Activated CD4-positive, alpha-beta T cell treated with anti-CD3 and anti-CD28 coated beads, Interleukin-2, Interleukin-6, amounts not matched to agents 100 ng/mL and 50 ng/mL, durations not matched to agents 16 hours and 8 hours (primary cell): Measurements from ENCODE around the gene OSBPL8.

ENCODE experiments used
- DNase-seq: peaks from one replicate; pipeline ENCODE4 v3.0.0-alpha.2; 2020

The OSBPL8 gene

DNA sequence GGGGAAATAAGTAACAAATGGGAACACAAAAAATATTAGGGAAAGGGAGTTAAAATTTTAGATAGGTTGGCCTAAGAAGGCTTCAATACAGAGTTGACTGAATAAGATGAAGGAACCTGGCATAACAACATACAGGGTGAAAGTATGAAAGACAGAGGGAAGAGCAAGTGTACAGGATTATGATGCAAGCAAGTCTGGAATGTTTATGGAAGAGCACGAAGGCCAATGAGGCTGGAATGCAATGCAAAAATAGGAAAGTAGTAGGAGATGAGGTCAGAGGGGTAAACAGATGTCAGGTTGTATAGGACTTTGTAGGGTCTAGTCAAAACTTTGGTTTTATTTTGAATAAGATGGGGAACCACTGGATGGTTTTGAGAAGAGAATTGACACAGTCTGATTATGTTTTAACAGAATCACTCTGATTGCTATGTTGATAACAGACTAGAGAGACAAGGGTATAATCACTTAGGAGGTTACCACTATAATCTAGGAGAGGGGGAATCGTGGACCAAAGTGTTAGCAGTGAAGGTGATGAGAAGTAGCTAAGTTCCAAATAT lies 96.8 kb downstream of the OSBPL8 start:
- DNase-seq: peak; percentile 19

DNA sequence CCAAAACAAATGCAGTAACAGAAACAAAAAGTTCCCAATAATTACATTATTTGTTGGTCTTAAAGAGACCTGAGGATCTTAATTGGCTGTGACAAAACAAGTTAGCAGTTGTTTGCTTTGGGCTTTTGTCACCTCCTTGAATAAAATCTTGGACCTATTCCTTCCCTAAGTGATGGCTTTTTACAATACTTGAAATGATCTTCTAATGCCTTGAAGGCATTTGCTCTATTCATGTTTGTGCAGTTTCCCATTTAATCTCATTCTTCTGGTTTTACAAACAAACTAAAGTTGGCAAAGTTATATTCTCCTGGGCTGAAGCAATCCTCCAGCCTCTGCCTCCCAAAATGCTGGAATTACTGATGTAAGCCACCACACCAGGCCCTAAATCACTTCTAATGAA lies 98.8 kb downstream of the OSBPL8 start:
- no peak for DNase-seq

DNA sequence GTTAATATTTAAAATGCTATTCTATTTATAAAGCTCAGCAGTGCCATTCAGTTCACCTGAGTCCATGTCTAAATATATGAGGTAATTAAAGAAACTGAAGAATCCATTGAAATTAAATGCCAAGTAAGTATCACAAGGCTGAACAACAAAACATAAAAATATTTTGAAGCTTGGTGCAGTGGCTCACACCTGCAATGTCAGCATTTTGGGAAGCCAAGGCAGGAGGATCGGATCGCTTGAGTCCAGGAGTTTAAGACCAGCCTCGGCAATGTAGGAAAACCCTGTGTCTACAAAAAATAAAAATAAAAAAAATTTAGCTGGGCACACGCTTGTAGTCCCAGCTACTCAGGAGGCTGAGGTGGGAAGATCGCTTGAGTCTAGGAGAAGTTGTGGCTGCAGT lies 101.8 kb downstream of the OSBPL8 start:
- no peak for DNase-seq

DNA sequence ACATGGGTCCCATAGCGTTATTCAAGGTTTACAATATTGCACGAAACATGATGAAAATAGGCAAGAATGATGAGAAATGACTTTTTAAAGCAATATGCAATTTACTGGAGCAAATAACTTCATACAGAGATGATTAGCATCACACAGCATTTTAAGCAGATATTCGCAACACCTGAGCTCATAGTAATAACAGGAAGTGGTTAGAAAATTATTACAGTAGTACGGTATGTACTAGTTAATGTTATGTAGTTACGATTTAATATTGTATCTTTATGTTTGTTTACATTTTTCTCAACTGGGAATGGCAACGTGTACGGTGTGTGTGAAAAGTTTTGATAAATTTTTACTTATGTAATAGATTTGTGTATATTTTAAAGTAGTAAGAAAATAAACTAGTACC lies 102.6 kb downstream of the OSBPL8 start:
- no peak for DNase-seq

DNA sequence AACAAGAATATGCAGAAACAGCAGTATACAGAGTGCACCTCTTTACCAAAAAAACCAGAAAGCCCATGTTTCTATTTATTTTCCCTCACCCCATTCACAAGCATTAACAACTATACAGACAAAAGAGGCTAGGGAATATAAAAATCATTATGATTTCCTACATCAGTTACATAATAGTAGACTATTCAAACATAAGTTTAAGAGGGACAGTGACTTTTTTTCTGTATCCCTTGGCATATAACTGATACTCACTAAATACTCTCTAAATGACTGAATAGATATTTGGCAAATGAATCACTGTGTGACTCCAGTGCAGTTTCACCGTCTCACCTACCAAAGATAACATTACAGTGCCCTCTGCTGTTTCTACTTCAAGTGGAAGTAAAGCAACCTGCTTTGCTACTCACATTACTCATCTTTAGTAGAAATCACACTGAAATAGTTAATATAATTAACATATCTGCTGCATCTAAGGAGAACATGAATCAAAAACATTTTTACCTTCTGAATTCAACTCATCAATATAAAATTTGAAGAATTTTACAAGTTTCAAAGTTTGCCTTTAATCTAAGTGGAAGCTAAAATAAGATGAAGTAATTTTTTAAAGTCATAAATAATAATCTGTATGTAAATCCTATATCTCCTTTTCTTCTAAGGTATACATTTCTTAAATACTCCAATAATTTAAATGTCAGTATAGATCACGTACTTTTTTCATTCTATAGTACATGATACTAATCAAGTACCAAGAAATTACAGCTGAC lies 103.8 kb downstream of the OSBPL8 start:
- peak; percentile 80 for DNase-seq

DNA sequence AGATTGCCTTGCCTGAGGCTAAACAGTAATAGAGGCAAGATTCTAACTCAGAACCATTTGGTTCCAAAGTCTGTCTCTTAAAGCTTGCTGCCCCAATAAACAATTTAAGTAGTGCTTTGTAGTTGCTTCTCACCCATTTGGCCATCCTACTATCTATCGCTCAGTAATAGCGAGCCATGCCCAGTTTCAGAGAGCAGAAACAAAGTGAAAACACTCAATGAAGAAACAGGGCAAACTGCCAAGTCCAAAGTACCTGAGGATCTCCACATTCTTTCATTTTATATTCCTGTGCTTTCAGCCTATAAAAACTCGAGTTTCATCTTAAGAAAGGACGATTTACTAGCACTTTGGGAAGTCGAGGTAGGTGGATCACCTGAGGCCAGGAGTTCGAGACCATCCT lies 108.0 kb downstream of the OSBPL8 start:
- DNase-seq: no peak

DNA sequence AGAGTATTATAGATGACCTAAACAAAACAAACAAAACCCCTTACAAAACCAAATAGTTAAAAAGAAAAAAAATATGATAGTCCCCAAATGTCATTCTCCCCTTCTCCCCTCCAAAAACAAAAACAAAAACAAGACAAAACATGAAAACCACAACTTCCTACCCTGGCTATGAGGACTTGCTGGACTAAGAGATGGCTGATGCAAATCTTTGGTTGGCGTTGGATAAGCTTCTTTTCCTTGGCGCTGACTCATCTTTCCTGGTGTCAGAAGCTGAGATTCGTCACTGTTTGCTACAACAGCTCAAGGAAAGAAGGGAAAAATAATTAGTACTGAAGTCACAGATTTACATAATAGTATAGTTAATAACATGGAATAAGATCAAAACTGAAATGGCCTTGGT lies 108.9 kb downstream of the OSBPL8 start:
- no peak for DNase-seq

DNA sequence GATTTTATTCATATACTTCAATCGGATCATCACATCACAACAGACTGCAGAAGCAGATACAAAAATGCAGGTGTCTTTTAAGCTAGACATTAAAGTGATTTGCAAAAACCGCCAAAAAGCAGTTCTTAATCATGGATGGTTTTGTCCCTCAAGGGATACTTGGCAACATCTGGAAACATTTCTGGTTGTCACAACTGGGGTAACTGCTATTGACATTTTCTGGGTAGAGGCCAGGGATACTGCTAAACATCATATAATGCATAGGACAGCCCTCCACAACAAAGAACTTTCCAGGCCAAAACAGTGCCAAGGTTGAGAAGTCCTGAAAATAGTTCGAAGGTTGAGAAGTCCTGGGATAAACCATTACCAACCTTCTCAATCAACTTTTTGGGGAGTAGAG lies 109.6 kb downstream of the OSBPL8 start:
- no peak for DNase-seq

DNA sequence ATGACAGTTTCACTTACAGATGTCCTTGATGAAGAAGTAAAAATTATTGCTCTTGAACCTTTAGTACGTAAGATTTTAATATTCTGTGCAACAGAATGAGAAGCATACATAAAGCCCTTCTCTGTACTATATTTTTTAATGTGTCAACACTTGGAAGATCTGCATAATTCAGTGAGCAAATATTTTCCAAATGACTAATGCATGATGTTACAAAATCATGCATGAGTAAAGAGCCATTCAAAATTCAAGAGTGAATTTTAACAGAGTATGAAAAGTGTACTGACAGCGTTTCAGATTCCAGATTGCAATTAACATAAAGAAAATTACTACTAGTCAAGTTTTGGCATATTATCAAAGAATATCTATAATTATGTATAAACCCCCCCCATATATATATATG lies 110.0 kb downstream of the OSBPL8 start:
- DNase-seq: no peak

DNA sequence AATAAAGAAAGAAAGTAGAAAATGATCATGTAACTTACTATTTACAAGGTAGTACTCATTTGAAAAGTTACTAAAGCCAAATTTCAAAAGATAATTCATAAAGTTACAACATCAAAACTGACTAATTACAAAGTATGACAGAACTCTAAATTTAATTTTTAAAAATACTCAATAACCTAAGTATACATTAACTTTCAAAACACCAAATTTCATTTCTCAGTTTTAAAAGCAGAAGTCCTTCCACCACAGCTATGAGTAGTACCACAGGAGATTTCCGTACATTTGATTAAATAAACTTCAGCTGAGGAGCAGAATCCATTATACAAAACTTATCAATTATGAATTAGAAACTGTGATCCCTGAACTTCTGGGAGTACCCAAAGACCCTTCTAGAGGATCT lies 110.6 kb downstream of the OSBPL8 start:
- no peak for DNase-seq

DNA sequence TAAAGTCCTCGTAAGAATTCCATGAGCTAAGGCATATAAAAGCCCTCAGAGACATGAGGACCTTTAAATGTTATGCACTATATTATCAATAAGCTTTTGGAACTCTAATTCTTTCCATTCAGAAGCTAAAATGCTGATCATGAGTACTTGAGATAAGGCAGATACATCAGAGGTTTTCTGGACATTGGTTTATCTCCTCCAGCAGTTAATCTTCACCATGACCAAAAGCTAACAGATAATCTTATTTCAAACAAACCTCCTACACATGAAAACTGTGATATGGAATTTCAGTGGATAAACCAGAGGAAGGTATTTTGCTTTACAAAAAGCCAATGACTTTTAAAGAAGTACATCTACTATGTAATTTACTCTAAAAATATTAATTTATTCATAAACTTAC lies 113.5 kb downstream of the OSBPL8 start:
- no peak for DNase-seq

DNA sequence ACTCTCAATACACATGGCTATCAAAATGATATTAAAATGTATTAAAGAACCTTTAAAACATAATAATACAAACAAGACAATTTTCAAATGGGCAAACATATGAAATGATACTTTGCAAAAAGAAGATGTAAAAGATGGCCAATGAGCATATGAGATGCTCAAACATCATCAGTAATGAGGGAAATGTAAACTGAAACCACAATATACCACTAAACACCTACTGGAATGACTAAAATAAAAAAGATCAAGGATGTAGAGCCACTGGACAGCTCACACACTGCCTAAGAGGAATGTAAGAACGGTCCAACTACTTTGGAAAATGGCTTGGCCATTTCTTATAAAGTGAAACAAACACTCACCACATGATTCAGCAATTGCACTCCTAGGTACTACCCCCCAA lies 114.1 kb downstream of the OSBPL8 start:
- DNase-seq: peak; percentile 14

DNA sequence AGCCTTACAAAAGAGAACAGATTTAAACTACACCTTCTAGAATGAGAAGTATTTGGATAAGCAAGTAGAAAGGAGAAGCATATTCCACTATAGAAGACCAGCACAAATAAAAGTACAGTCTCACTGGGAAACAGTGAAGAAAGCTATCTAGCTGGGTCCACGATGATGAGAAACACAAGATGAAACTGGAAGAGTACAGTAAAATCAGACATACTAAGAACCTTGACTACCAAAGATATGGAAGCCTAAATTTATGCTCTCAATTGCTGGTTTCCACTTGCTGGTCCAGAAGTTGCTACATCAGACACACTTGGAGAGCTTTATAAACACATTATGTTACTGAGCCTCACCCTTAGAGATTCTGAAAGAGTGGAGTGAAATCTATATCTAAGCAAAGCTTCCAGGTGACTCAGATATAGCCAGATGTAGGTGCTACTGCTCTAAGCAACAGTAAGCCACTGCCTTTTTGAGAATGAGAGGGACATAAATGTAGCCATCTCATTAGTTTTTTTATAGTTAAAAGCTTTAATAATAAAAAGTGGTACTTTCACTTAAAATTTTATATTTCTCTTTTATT lies 115.1 kb downstream of the OSBPL8 start:
- no peak for DNase-seq

DNA sequence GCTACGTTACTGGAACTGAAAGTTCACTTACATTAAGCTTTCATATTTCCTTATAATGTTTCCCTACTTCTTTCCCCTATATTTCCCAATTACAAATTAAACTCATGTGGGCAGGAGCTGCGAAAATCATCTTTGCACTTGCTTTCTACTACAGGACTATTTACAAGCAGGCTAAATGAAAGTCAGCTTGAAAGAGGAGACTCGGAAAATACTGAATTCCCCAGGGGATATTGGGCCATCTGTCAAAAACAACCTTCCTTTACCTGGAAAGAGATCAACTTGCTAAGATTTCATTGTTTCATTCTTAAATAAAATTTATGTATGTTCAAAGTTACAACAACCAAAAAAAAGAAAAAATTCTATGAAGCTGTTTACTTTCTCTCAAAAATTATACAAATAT lies 118.6 kb downstream of the OSBPL8 start:
- no peak for DNase-seq

DNA sequence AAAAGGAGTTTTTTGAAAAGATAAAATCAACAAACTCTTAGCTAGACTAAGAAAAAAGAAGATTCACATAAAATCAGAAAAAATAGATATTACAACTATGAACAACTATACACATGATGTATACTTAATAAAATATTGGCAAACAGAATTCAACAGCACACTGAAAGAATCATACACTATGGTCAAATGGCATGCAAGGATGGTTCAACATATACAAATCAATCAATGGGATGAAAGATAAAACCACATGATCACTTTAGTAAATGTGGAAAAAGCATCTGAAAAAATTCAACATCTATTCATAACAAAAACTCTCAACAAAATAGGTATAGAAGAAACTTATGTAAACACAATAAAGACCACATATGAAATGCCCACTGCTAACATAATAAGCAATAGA lies 126.8 kb downstream of the OSBPL8 start:
- no peak for DNase-seq

DNA sequence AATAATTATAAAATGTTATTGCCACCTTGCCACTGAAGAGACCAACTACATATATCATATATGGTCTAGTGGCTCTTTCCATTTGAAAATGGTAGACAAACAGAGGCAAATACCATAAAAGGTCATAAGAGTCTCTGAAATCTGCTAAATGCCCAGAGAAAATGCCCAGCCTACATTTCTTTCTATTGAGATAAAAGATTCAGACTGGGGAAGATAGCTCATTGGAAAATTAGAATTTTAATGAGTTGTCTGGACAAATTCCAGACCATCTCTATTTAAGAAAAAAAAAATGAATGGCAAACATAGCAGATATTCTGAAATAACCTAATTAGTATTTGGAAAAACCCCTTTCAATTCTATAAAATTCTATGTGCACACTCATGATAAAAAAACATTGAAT lies 131.5 kb downstream of the OSBPL8 start:
- DNase-seq: no peak

DNA sequence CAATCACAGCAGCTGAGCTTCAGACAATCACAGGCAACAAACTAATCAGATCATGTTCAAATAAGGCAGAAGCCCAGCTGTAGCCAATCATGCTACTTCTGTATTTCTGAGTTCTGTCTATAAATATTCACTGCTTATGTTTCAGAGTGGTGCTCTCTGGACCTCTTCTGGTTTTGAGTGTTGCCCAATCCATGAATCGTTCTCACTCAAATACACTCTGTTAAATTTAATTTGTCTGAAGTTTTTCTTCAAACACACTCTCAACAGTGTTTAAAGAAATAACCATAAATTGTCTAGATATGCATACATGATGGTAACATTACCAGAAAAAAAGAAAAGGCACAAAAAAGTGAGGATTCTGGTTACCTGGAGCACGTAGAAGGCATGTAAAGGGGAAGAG lies 133.4 kb downstream of the OSBPL8 start:
- no peak for DNase-seq

DNA sequence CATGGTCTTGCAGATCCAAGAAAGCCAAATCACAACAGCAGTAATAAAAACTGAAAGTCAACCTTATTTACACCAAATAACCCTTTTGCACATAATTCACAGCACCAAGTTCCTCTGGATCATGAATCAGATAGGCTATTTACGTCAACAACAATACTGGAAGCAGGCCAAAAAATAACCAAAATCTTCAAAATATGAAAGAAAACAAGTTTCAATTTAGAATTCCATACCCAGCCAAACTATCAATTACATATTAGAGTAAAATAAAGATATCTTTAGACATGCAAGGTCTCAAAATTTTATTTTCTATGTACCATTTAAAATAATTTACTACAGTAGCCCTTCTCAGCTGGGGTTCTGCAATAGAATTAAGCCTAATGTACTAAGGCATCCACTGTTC lies 134.6 kb downstream of the OSBPL8 start:
- no peak for DNase-seq

DNA sequence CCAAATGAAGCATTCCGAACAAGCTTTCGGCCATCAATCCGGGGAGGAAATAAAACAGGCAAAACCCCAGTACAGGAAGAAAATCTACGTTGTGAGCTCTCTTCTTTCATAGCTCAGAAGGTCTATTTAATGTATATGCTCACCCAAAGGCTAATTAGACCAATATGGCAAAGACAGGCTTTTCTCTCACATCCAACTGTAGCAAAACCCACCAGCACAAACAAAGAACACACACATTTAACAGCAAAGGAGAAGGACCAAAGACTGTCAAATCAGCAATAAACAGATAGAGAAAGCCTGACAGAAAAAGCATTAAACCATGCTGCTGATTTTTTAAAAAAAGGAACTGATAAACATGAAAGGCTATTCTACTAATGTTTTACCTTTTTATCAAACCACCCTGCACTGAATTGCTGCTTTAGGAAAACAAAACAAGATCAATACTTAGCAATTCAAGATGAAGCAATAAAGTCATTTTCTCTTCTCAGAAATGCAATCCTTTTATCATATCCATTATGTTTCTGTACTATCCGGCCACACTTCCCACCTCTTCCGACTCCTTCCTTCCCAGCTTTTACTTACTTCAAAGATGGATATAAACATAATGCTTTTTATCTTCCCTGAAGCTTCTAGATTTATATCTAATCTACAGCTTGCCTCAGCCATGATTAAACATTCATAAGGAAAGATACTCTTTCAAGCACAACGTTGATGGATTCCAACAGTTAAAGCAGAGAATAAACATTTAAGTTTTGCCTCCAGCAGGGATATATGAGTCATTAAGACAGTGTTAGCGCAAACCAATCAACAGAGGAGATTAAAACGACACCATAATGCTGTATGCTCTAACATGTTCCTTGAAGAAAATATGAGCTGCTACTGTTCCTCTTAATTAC lies 136.8 kb downstream of the OSBPL8 start:
- DNase-seq: no peak

DNA sequence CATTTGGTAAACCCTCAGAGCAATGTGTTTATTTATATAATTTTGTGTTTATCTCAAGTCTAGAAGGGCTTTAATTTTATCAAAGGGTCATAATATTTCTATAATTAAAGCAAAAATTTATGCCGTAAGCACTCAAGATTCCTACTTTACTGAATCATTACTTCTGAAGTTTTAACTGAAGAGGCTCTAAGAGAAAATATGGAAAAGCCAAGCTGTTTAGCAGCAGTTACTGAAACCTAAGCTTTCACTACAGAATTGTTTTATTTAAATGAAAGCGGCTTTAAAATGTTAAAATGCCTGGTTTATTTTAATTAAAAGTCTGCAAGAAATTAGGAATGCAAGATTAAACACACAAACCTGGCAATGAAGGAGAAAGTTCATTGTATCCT lies 137.4 kb downstream of the OSBPL8 start:
- DNase-seq: no peak

DNA sequence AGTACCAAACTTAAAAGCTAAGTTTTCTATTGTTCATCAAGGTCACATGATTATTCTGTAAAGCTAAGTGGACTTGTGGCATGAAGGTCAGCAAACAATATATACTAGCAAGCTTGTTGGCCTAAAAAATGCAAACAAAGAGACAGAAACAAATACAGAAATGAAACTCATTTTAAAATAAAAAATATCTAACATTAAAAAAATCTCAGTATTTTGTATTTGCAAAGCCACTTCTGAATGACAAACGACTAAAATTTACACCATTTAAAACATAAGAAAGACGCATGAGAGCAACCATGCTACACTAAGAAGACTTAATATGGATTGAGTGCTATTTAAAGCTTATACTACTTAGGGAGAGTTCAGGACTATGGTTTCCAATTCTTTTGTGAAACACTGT lies 138.5 kb downstream of the OSBPL8 start:
- no peak for DNase-seq

DNA sequence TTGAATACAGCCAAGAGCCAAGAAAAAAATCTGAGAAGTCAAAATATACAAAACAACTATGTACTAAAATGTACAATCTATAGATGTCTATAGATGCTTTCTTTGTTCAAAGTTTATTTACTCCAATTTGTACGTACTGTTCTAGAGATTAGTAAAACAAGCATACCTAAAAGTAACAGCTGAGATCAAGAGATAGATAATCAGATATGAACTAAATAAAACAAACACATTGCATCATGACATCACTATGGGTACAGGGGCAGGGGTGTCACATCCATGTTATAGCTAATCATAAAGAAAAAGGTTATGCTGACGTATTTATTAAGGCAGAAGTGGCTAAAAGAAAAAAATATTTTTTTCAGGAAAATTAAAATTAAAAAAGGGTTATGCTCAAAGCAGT lies 139.3 kb downstream of the OSBPL8 start:
- DNase-seq: no peak

DNA sequence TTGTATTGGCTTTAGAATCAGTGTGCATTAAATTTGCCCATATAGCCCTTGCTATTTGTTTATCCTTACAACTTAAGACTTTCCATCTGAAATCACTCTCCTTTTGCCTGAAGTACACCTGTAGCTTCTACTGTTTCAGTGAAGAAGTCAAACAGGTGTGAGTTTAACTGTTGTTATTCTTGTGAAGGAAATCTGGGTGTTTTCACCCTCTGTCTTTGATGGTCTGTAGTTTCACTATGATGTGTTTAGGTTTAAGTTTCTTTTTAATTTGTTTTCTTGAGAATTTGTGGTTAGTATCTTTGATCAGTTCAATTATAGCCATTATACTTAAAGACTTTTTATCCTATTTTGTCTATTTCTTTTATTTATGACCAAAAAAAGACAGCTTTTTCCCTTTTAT lies 142.5 kb downstream of the OSBPL8 start:
- peak; percentile 15 for DNase-seq

DNA sequence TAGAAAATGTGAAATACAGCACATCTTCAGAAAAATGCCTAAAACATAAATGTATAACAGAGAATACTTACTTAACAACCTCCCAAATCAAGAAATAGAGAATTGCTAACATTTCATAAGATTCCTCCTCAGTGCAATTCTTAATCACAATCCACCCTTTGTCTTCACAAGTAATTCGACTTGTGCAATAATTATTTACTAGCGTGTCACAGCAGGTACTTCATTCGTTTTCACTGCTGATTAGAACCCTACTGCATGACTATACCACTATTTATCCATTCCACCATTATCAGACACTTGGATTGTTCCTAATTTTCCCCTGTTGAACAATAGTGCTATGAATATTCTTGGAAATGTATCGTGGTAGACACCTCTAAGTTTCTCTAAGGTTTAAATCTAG lies 146.4 kb downstream of the OSBPL8 start:
- no peak for DNase-seq
